ENCODE data around the gene HPCA. TPM values are rescaled to one million over a fixed set of nuclear protein-coding genes. Genes with fewer than 3 reads are reported as not detected.

The HPCA gene
- total RNA-seq, 4 donors from 2014 or later: 0.19 TPM; not detected in 3

DNA sequence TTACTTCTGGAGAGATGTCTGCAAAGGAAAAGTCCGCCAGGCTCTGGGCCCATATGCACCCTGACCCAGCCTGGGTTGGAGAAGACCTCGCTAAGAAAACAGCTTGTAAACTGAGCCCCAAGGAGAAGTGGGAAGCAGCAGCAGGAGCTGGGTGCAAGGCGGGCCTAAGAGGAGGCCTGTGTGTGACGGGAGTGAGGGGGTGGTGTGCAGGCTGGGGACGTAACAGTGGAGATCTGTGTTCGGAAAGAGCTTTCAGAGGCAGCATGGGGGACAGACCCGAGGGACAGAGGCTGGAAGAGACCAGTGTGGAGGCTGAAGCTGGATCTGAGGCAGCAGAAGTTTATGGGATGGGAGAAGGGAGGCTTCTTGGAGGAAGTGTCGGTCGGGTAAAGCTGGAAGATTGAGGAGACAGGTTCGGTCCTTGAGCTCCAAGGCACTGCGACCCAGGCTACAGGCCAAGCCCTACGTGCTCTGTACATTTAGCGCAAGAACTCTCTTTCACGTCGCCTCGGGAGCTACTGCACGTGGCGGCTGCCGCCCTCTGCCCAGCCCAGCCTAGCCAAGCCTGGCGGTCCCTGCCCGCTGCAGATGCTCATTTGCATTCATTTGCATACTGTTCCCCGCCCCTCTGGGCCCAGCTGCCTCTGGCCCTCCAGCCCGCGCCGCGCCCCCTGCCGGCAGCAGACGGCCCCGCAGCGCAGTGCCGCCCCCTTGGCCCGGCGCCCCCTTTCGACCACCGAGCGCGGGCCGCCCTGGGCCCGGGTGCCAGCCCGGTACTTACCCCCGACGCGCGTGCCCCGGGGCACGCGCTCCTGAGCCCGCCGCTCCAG is 6.3 kb downstream of the HPCA start:
- DNase-seq (ENCODE audit: low spot score in 2 of 2): no peak

DNA sequence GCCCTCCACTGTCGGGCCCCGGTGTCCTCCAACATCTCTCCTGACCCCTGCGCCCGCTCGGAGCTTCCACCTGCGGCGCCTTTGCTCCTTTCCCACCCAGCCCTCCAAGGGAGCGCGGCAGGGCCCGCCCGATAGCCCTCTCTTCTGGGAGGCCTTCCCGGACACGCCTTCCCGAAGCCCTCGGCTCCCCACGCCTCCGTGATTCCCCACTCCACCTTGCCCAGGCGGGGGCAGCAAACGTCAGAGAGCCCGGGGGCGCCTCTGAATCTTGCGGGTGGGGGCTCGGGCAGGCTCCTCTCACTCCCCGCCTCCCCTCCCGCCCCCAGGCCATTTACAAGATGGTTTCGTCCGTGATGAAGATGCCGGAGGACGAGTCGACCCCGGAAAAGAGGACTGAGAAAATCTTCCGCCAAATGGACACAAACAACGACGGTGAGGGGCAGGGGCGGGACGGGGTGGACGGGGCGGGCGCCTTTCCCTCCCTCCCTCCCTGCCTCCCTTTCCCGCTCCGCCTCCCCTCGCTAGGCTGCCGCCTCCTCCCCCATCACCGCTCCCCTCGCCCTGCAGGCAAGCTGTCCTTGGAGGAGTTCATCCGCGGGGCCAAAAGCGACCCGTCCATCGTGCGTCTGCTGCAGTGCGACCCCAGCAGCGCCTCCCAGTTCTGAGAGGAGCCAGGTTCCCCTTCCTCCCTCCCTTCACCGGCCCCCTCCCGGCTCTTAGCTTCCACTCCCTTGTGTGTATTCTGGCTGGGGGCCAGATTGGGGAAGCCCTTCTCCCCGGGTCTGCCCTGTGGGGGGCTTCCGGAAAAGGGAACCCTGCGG is 7.1 kb downstream of the HPCA start:
- 4 to 5% methylated on average over 57 to 58 of the region's 58 CpGs for WGBS, 2 donors
- no peak for DNase-seq (ENCODE audit: low spot score in 2 of 2)
- intact Hi-C loops (cut with DNase I; ENCODE audit: low total_unique reads): no loop called here
- TF ChIP-seq, protein P1, sequence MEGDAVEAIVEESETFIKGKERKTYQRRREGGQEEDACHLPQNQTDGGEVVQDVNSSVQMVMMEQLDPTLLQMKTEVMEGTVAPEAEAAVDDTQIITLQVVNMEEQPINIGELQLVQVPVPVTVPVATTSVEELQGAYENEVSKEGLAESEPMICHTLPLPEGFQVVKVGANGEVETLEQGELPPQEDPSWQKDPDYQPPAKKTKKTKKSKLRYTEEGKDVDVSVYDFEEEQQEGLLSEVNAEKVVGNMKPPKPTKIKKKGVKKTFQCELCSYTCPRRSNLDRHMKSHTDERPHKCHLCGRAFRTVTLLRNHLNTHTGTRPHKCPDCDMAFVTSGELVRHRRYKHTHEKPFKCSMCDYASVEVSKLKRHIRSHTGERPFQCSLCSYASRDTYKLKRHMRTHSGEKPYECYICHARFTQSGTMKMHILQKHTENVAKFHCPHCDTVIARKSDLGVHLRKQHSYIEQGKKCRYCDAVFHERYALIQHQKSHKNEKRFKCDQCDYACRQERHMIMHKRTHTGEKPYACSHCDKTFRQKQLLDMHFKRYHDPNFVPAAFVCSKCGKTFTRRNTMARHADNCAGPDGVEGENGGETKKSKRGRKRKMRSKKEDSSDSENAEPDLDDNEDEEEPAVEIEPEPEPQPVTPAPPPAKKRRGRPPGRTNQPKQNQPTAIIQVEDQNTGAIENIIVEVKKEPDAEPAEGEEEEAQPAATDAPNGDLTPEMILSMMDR (IDR thresholded peaks at IDR 0.05): no peak
- TF ChIP-seq POLR2A (IDR thresholded peaks at IDR 0.05): no peak
- peak overlapping the region; percentile 13 for H3K4me3 ChIP-seq (ENCODE audit: low read depth, poor library complexity, severe bottlenecking)

More for the DNA sequence above, 6.3 kb downstream of the HPCA start:
- no peak for TF ChIP-seq POLR2A (IDR thresholded peaks at IDR 0.05)
- TF ChIP-seq, protein P1 (IDR thresholded peaks at IDR 0.05): no peak
- no peak overlapping the region for H3K4me3 ChIP-seq (ENCODE audit: low read depth, poor library complexity, severe bottlenecking)
- intact Hi-C loops (cut with DNase I; ENCODE audit: low total_unique reads): no loop called here
- WGBS, 2 donors: 22 to 25% methylated on average over 31 to 46 of the region's 49 CpGs

DNA sequence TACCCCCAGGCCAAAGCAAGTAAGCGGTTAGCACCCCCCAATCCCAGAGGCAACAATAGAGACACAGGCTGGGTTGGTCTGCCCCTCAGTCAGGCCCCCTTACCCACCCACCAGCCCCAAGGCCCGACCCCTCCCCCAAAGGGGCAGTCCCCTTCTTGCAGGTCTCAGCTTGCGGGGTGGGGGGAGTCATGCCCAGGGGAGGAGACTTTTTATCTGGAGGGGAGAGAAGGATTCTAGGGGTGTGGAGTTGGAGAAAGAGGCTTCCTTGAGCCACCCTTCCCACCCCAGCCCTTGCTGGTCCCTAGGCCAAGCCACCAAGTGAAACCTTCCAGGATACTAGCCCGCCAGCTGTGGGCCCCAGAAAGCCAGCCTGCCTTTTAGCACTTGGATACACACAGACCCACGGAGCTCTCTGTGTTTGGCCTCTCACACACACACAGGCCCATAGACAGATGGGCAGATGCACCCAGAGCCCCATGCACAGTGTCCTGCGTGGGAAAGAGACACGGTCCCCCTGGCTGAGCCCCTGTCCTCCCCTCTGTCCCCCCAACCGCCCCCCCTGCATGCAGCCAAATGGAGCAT is 7.8 kb downstream of the HPCA start:
- WGBS, 2 donors: 64 to 73% methylated on average over 5 to 6 of the region's 8 CpGs
- intact Hi-C loops (cut with DNase I; ENCODE audit: low total_unique reads): no loop called here
- no peak overlapping the region for H3K4me3 ChIP-seq (ENCODE audit: low read depth, poor library complexity, severe bottlenecking)
- DNase-seq (ENCODE audit: low spot score in 2 of 2): no peak
- TF ChIP-seq, protein P1 (IDR thresholded peaks at IDR 0.05): no peak
- TF ChIP-seq POLR2A (IDR thresholded peaks at IDR 0.05): no peak

DNA sequence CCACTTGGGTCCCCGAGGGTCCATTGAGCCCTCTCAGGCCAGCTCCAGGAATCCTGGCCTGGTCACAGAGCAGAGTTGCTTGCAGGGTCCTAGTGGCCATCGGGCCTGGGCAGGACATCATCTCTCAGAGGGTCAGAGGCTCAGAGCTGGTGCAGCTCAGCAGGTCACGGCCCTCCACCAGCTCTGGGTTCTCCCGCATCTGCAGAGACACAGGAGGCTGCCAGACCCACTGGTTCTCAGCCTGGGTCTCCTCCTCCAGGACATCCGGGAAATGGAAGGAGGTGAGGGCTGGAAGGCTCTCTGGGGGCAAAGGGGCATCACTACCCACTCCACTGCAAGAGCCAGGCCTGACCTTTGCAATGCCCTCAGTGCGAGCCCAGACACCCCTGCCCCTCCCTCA is 8.4 kb downstream of the HPCA start:
- DNase-seq (ENCODE audit: low spot score in 2 of 2): no peak

More for the DNA sequence above, 8.4 kb downstream of the HPCA start:
- H3K4me3 ChIP-seq (ENCODE audit: low read depth, poor library complexity, severe bottlenecking): no peak overlapping the region
- intact Hi-C loops (cut with DNase I; ENCODE audit: low total_unique reads): no loop called here
- TF ChIP-seq, protein P1 (IDR thresholded peaks at IDR 0.05): no peak
- no peak for TF ChIP-seq POLR2A (IDR thresholded peaks at IDR 0.05)
- 87 to 94% methylated on average over 5 to 6 of the region's 6 CpGs for WGBS, 2 donors
